ENCODE measurements around the gene CCNJL. TPM values are rescaled to one million over a fixed set of nuclear protein-coding genes. Genes with fewer than 3 reads are reported as not detected.

The CCNJL gene
- polyA plus RNA-seq, 2 of the 4 experiments (the other 2 are of a cell fraction): 7.4 to 16.2 TPM

- Histone ChIP-seq H3K9me3 (no peaks in the 10 kb centered on the region), H3K4me3 (no peak overlapping the region), H3K4me1 (no peaks in the 10 kb centered on the region), H3K4me2 (no peak overlapping the region), H3K27ac (no peak overlapping the region)
- CTCF ChIA-PET: interaction anchor here (1.0 to 3.1 kb wide), 4 partner anchors 12 to 332 kb away, joined by 3 to 22 read pairs (median 4); no protein-coding TSS in a partner anchor
- POLR2A ChIA-PET: no interaction called here
- TF ChIP-seq EHMT2 (IDR thresholded peaks at IDR 0.05; ENCODE audit: low read depth) (no peak), CHD2 (IDR thresholded peaks at IDR 0.05; ENCODE audit: low read length, partially characterized antibody) (no peak), MYC (IDR thresholded peaks at IDR 0.05; ENCODE audit: borderline replicate concordance, low read length) (no peak), HMGXB4 (CRISPR knock-in tag; IDR thresholded peaks at IDR 0.05; ENCODE audit: borderline replicate concordance) (no peak), ATOH8 (CRISPR knock-in tag; IDR thresholded peaks at IDR 0.05; ENCODE audit: low read depth) (no peak), ZSCAN20 (CRISPR knock-in tag; IDR thresholded peaks at IDR 0.05) (no peak), ZC3H11A (IDR thresholded peaks at IDR 0.05) (no peak)
- WGBS (ENCODE audit: missing lambda C conversion rate): 71% methylated on average over 7 of the region's 7 CpGs
- ATAC-seq (no peak), DNase-seq (ENCODE audit: low read depth in 1 of 2, low spot score in 1 of 2) (no peak), FAIRE-seq (no peak)
These were observed 45.6 kb upstream of the CCNJL start for GRCh38 chr5:160357861-160358411.

GRCh38 chr5:160357394-160357793 lies 45.0 kb upstream of the CCNJL start:
- Histone ChIP-seq H3K4me3 (no peak overlapping the region), H3K27ac (no peak overlapping the region), H3K9me3 (no peaks in the 10 kb centered on the region), H3K4me1 (no peaks in the 10 kb centered on the region), H3K4me2 (no peak overlapping the region)
- no peak for ATAC-seq
- CTCF ChIA-PET: interaction anchor here (0.6 to 3.1 kb wide), 6 partner anchors 12 to 331 kb away, joined by 3 to 22 read pairs (median 4); no protein-coding TSS in a partner anchor
- DNase-seq (ENCODE audit: low read depth in 1 of 2, low spot score in 1 of 2): no peak
- no peak for FAIRE-seq
- POLR2A ChIA-PET: no interaction called here
- WGBS (ENCODE audit: missing lambda C conversion rate): 69% methylated on average over 7 of the region's 7 CpGs
- no peak for TF ChIP-seq KDM1A (IDR thresholded peaks at IDR 0.05; ENCODE audit: low read depth)
- no peak for TF ChIP-seq BHLHE40 (IDR thresholded peaks at IDR 0.05; ENCODE audit: low read depth, low read length)
- TF ChIP-seq KDM5A (IDR thresholded peaks at IDR 0.05): no peak
- no peak for TF ChIP-seq CEBPB (IDR thresholded peaks at IDR 0.05)
- no peak for TF ChIP-seq MAZ (IDR thresholded peaks at IDR 0.05; ENCODE audit: borderline replicate concordance, low read depth, low read length)
- TF ChIP-seq ESRRA (IDR thresholded peaks at IDR 0.05; ENCODE audit: borderline replicate concordance, low read length): no peak
- TF ChIP-seq EHF (CRISPR knock-in tag; IDR thresholded peaks at IDR 0.05): no peak
- no peak for TF ChIP-seq E2F6 (IDR thresholded peaks at IDR 0.05; ENCODE audit: borderline replicate concordance, low read depth)
- TF ChIP-seq EHMT2 (IDR thresholded peaks at IDR 0.05; ENCODE audit: low read depth): no peak
- TF ChIP-seq JUNB (IDR thresholded peaks at IDR 0.05): no peak
- TF ChIP-seq RARB (CRISPR knock-in tag; IDR thresholded peaks at IDR 0.05): no peak
- TF ChIP-seq ZNF302 (CRISPR knock-in tag; IDR thresholded peaks at IDR 0.05): no peak
- no peak for TF ChIP-seq RCOR1 (IDR thresholded peaks at IDR 0.05; ENCODE audit: low read depth, low read length)
- TF ChIP-seq ZSCAN20 (CRISPR knock-in tag; IDR thresholded peaks at IDR 0.05): no peak
- TF ChIP-seq RFX5 (IDR thresholded peaks at IDR 0.05): no peak
- TF ChIP-seq POLR2A (IDR thresholded peaks at IDR 0.05; ENCODE audit: low read length): no peak

All from A549 (cell line).